ENCODE data around the gene SETD7.

DNA sequence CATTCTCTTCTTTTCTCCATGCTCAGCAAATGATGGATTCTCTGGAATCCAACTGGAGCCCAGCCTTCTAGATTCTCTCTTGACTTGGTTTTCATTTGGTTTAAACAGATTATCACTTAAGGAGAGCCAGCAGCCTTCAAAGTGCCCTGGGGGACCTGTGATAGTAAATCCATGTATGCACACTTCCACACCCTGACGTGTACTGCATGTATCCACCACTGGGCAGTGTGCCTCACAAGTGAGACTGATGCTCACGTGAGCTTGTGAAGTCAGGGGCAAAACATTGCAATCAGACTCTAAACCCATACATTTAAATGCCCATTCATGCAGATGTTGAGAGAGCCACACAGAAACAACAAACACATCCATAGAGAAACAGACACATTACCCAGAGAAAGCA lies 28.0 kb upstream of the SETD7 start:
- TF ChIP-seq GATA3 (IDR thresholded peaks at IDR 0.05; ENCODE audit: low read depth, low read length) (no peak), GATA2 (IDR thresholded peaks at IDR 0.05; ENCODE audit: low read depth, low read length) (no peak)
